Psoas muscle (tissue), 8 donors: ENCODE data around the gene FBXW7. TPM values are rescaled to one million over a fixed set of nuclear protein-coding genes. Genes with fewer than 3 reads are reported as not detected.

Source experiments
- ATAC-seq, 4 donors: fragments of 200-7000 bp; cut with Tn5 transposase; one replicate each; pipeline ENCODE4 v1.9.1; 2020; ENCODE audit warnings: moderate library complexity in 3 of 4, mild to moderate bottlenecking in 2 of 4
- DNase-seq, 2 donors: peaks; one replicate each; pipeline ENCODE4 v3.0.0-alpha.2; 2020
- H3K27ac ChIP-seq: fragments of 200-600 bp; one replicate; pipeline ENCODE4 v1.8.0; 2022
- H3K27me3 ChIP-seq, 3 donors: fragments of 200-600 bp in 1 of 3; one replicate each; pipeline versions ENCODE4 v1.6.1 to v1.8.0; 2013 to 2022; ENCODE audit warnings: low read length in 2 of 3, mild to moderate bottlenecking in 2 of 3, moderate library complexity in 1 of 3; ENCODE audit not compliant: insufficient read depth in 3 of 3
- H3K36me3 ChIP-seq, 2 donors: fragments of 200-600 bp in 1 of 2; one replicate each; pipeline versions ENCODE4 v1.6.1 to v1.8.0; 2013 to 2022; ENCODE audit warnings: low read depth in 1 of 2, mild to moderate bottlenecking in 1 of 2, moderate library complexity in 1 of 2; ENCODE audit not compliant: insufficient read depth in 1 of 2
- H3K4me1 ChIP-seq: fragments of 200-600 bp; one replicate; pipeline ENCODE4 v1.8.0; 2022
- H3K4me3 ChIP-seq: fragments of 200-600 bp; one replicate; pipeline ENCODE4 v1.8.0; 2022; ENCODE audit warnings: mild to moderate bottlenecking
- H3K9me3 ChIP-seq: fragments of 200-600 bp; one replicate; pipeline ENCODE4 v1.8.0; 2022
- CTCF ChIP-seq: fragments of 200-600 bp; IDR thresholded peaks from one replicate; pipeline ENCODE4 v1.8.0; 2022; ENCODE audit warnings: antibody characterized with exemption
- WGBS, 3 donors: extraction: QIAGEN DNeasy Blood & Tissue Kit; methylation state at CpG; one replicate each; pipeline versions ENCODE4 v1.1.6 to v1.1.7; 2013; 5-methylcytosine and 5-hydroxymethylcytosine counted together
- intact Hi-C, 2 donors: fragments of 100-400 bp; cut with DNase I; formaldehyde crosslinking; loops; one replicate each; pipeline versions ENCODE4 v1.11.0 to v1.14.2; 2022
- polyA plus RNA-seq, 3 donors: library from polyadenylated mRNA; stranded (reverse); fragments of 200-250 nt; gene quantifications; one replicate each; pipeline ENCODE4 v1.2.3, GENCODE V29; 2013
- total RNA-seq, 4 donors: library from RNA; stranded (reverse); fragmentation: NEBNext Ultra II Directional in 2 of 4; extraction: Animal tissue kit (Norgen Biotek cat#: 25700) in 2 of 4; gene quantifications; one replicate each; pipeline versions ENCODE4 v1.2.1 to v1.2.4, GENCODE V29; 2021 to 2023
- donor health status: healthy with polysubstance abuse.
- donor health status: DM: no; HTN: no; CAD: no; lungs with moderate emphysema.
- donor health status: Bipolar disorder and iron deficiency.
- donor health status: healthy.
- donor health status: DM: yes; HTN: yes; CAD: no.
- donor health status: DM: no; HTN: no; CAD: no.
- donor health status: DM: no; HTN: no; CAD: no.
- donor health status: DM: yes; HTN: yes; CAD: no.

The FBXW7 gene
- total and polyA plus RNA-seq, 7 donors = 9.8 to 41.1 (median 28.7) TPM

GRCh38 chr4:152356428-152357034, 179.4 kb downstream of the FBXW7 start:
- no peaks in the 10 kb centered on the region for H3K27me3 ChIP-seq
- no peaks in the 10 kb centered on the region for H3K36me3 ChIP-seq
- H3K9me3 ChIP-seq = no peaks in the 10 kb centered on the region
- TF ChIP-seq CTCF = no peak
- ATAC-seq (peak in 1 of 4 donors; percentile 34), DNase-seq (no peak)
- WGBS, 3 donors = 86 to 98% (median 96%) methylated on average over 1 of the region's 1 CpG
- peaks cover 25% of the 10 kb centered on the region for H3K4me1 ChIP-seq
- no peak overlapping the region for H3K27ac ChIP-seq
- intact Hi-C loops = no loop called here
- H3K4me3 ChIP-seq = no peak overlapping the region

- 7 to 13% (median 9%) methylated on average over 11 of the region's 11 CpGs for WGBS, 3 donors
- peak in 1 of 2 donors; percentile 50 for DNase-seq
- Histone ChIP-seq H3K4me3 (peak overlapping the region; percentile 58), H3K4me1 (peaks cover 36% of the 10 kb centered on the region), H3K36me3 (no peaks in the 10 kb centered on the region), H3K9me3 (no peaks in the 10 kb centered on the region), H3K27ac (peak overlapping the region; percentile 50), H3K27me3 (no peaks in the 10 kb centered on the region)
- peak; percentile 95 to 98 (median 97) for ATAC-seq
- intact Hi-C loops = no loop called here
- no peak for TF ChIP-seq CTCF
These were observed 183.2 kb downstream of the FBXW7 start for GRCh38 chr4:152352622-152353116.

GRCh38 chr4:152352215-152352614, 183.7 kb downstream of the FBXW7 start:
- peaks cover 36% of the 10 kb centered on the region for H3K4me1 ChIP-seq
- DNase-seq (no peak), ATAC-seq (peak in 3 of 4 donors; percentile 2 to 45 (median 5))
- WGBS, 3 donors = 22 to 35% (median 29%) methylated on average over 4 of the region's 4 CpGs
- H3K36me3 ChIP-seq = no peaks in the 10 kb centered on the region
- no peaks in the 10 kb centered on the region for H3K9me3 ChIP-seq
- peak overlapping the region; percentile 50 for H3K27ac ChIP-seq
- intact Hi-C loops = no loop called here
- H3K27me3 ChIP-seq = no peaks in the 10 kb centered on the region
- H3K4me3 ChIP-seq = peak overlapping the region; percentile 58
- no peak for TF ChIP-seq CTCF

GRCh38 chr4:152351080-152351479, 184.8 kb downstream of the FBXW7 start:
- intact Hi-C loops = no loop called here
- H3K36me3 ChIP-seq = peaks cover 3 to 9% of the 10 kb centered on the region in 2 donors
- ATAC-seq = no peak
- no peak for TF ChIP-seq CTCF
- peaks cover 33% of the 10 kb centered on the region for H3K4me1 ChIP-seq
- H3K27me3 ChIP-seq = no peaks in the 10 kb centered on the region
- DNase-seq = no peak
- H3K9me3 ChIP-seq = no peaks in the 10 kb centered on the region
- no peak overlapping the region for H3K27ac ChIP-seq
- 87 to 93% (median 92%) methylated on average over 2 of the region's 2 CpGs for WGBS, 3 donors
- no peak overlapping the region for H3K4me3 ChIP-seq

GRCh38 chr4:152348670-152349069, 187.2 kb downstream of the FBXW7 start:
- H3K9me3 ChIP-seq = no peaks in the 10 kb centered on the region
- H3K4me3 ChIP-seq = no peak overlapping the region
- peaks cover 23% of the 10 kb centered on the region for H3K4me1 ChIP-seq
- intact Hi-C loops = no loop called here
- no peak for TF ChIP-seq CTCF
- WGBS, 3 donors = 82 to 90% (median 86%) methylated on average over 1 of the region's 1 CpG
- no peaks in the 10 kb centered on the region for H3K27me3 ChIP-seq
- ATAC-seq (no peak), DNase-seq (no peak)
- peaks cover 3 to 32% of the 10 kb centered on the region in 2 donors for H3K36me3 ChIP-seq
- no peak overlapping the region for H3K27ac ChIP-seq
